WERI-Rb-1 (cell line): ENCODE measurements around the gene SPP2.

Experiments
- DNase-seq: peaks from one replicate; pipeline ENCODE4 v3.0.0-alpha.2; 2020
- H3K27ac ChIP-seq: fragments of 250-450 bp; sonication (Bioruptor Pico); 2 replicates; pipeline ENCODE4 v1.5.1; 2020; ENCODE audit warnings: mild to moderate bottlenecking, moderate library complexity
- H3K27me3 ChIP-seq: fragments of 250-450 bp; sonication (Bioruptor Pico); 2 replicates; pipeline ENCODE4 v1.5.1; 2021; ENCODE audit warnings: mild to moderate bottlenecking, low read depth, moderate library complexity; ENCODE audit not compliant: insufficient read depth, severe bottlenecking
- H3K36me3 ChIP-seq: fragments of 250-450 bp; sonication (Bioruptor Pico); 2 replicates; pipeline ENCODE4 v1.5.1; 2020; ENCODE audit warnings: mild to moderate bottlenecking, moderate library complexity
- H3K4me3 ChIP-seq: 2 replicates; pipeline ENCODE4 v1.5.1; 2011; ENCODE audit warnings: low read depth, mild to moderate bottlenecking, control low read depth, low read length
- H3K9me3 ChIP-seq: fragments of 250-450 bp; sonication (Bioruptor Pico); 2 replicates; pipeline ENCODE4 v1.5.1; 2021; ENCODE audit warnings: mild to moderate bottlenecking, moderate library complexity; ENCODE audit not compliant: severe bottlenecking
- TF ChIP-seq, protein P1 (sequence below): IDR thresholded peaks from 2 replicates; pipeline ENCODE4 v1.5.1; 2011; ENCODE audit warnings: low read depth, mild to moderate bottlenecking, control low read depth, inconsistent platforms, low read length

Gene SPP2

DNA sequence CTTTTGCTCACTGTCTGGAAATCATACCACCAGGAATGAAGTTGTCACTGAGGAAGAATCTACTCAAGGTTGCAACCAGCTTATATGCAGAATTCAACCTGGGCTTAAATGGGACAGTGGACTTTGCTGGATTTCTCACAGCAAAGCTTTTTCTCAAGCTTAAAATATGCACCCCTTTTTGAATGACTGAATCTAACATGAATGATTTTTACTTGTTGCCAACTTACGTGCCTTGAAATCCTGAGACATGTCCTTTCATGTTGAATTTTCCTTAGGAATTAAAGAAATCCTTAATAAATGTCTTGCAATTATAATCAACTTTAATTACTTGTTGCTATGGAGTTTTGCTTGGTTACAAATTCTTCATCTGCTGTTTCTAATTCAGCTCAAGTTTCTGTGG is 57.4 kb downstream of the SPP2 start:
- no peak for DNase-seq
- TF ChIP-seq, protein P1, sequence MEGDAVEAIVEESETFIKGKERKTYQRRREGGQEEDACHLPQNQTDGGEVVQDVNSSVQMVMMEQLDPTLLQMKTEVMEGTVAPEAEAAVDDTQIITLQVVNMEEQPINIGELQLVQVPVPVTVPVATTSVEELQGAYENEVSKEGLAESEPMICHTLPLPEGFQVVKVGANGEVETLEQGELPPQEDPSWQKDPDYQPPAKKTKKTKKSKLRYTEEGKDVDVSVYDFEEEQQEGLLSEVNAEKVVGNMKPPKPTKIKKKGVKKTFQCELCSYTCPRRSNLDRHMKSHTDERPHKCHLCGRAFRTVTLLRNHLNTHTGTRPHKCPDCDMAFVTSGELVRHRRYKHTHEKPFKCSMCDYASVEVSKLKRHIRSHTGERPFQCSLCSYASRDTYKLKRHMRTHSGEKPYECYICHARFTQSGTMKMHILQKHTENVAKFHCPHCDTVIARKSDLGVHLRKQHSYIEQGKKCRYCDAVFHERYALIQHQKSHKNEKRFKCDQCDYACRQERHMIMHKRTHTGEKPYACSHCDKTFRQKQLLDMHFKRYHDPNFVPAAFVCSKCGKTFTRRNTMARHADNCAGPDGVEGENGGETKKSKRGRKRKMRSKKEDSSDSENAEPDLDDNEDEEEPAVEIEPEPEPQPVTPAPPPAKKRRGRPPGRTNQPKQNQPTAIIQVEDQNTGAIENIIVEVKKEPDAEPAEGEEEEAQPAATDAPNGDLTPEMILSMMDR, result no peak
- no peak overlapping the region for H3K4me3 ChIP-seq
- H3K36me3 ChIP-seq, result no peaks in the 10 kb centered on the region
- H3K27ac ChIP-seq, result no peak overlapping the region
- no peaks in the 10 kb centered on the region for H3K27me3 ChIP-seq
- H3K9me3 ChIP-seq, result no peaks in the 10 kb centered on the region

DNA sequence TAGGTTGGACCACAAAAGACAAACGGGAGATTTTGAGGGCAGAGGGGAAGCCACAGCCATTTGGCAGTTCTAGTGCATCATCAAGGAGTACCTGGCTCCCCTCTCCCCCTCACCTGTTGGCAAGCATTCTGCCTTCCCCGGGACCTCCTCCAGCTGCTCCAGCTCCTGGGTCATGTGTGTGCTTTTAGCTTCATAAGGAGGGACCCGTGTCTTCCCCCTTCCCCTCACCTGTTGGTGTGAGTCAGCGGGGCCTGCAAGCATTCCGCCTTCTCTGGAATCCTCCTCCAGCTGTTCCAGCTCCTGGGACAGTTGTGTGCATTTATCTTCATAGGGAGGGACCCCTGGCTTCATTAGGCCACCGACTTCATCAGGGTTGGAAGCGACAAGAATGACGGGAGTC is 58.8 kb downstream of the SPP2 start:
- no peak for DNase-seq
- Histone ChIP-seq H3K4me3 (no peak overlapping the region), H3K9me3 (no peaks in the 10 kb centered on the region), H3K36me3 (no peaks in the 10 kb centered on the region), H3K27me3 (no peaks in the 10 kb centered on the region), H3K27ac (no peak overlapping the region)
- TF ChIP-seq, protein P1, result no peak

DNA sequence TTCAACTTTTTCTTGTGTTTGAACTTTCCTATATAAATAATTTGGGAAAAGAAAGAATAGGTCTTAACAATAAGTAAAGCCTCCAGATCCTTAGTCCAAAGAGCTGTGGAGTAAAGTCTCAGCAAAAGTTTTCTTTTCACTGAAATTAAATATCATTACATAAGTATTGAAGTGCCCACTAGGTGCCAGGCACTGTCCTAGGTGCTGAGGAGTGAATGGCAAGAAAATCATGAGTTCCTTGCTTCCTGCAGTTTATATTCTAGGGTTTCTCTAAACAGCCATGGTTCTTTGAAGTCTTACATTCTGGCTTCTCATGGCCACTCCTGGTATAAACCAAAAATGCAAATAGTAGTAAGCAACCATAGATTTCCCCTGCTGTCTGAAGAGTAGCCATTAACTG is 59.7 kb downstream of the SPP2 start:
- no peak for DNase-seq
- Histone ChIP-seq H3K4me3 (no peak overlapping the region), H3K36me3 (no peaks in the 10 kb centered on the region), H3K27me3 (no peaks in the 10 kb centered on the region), H3K27ac (no peak overlapping the region), H3K9me3 (no peaks in the 10 kb centered on the region)
- TF ChIP-seq, protein P1, result no peak

DNA sequence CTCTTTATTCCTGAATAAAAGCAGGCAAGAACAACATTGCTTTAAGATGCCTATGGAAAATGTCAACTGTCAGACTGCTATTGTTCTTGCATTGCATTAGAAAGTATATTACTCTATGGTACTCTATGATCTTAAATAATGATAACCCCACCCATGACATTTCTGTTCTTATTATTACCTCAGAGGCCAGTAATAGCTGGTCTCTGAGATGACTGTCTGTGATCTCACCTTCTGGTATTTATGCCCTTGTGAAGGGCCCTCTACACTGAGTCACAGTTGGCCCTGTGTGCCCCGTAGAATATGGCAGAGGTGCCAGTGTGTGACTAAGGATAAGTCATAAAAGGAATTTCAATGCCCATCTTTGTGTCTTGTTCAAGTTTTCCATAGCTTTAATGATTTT is 61.0 kb downstream of the SPP2 start:
- DNase-seq, result no peak
- no peak overlapping the region for H3K27ac ChIP-seq
- no peaks in the 10 kb centered on the region for H3K36me3 ChIP-seq
- H3K27me3 ChIP-seq, result no peaks in the 10 kb centered on the region
- TF ChIP-seq, protein P1, result no peak
- no peaks in the 10 kb centered on the region for H3K9me3 ChIP-seq
- H3K4me3 ChIP-seq, result no peak overlapping the region

DNA sequence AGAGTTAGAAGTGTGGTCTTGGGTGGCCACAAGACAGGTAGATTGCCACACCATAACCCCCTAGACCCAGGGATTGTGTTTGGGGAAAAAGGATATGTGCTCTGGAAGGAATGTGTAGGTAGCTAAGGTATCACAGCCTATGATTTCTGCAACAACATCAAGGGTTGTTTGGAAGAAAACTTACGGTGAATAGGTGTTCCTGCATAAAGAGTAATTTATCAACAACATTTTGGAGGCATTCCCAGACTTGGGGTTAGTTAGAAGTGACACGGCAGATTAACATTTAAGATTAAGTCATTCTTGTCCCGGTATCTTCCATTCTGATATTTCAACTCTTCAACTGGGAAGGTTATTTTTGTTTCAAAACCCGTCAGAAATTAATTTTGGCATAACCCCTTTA is 65.5 kb downstream of the SPP2 start:
- no peak overlapping the region for H3K27ac ChIP-seq
- DNase-seq, result no peak
- no peaks in the 10 kb centered on the region for H3K9me3 ChIP-seq
- TF ChIP-seq, protein P1, result no peak
- no peaks in the 10 kb centered on the region for H3K36me3 ChIP-seq
- H3K27me3 ChIP-seq, result no peaks in the 10 kb centered on the region
- no peak overlapping the region for H3K4me3 ChIP-seq

DNA sequence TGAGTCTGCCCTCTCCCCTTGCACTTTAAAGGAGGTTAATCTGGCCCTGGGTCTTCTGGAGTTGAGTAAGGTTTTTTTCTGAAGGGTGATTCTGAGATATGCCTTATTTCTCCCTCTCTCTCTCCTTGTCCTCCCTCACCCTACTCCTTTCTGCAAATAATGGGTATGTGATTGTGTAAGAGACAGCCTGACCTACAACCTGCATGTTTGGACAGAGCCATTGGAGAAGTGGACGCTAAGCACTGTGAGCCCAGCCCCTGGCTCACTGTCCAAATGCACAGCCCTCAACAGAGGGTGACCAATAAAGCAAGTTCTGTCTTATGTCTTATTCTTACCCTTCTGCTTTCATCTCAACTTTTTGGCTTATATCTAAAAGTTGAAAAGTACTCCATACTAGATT is 71.5 kb downstream of the SPP2 start:
- no peaks in the 10 kb centered on the region for H3K9me3 ChIP-seq
- TF ChIP-seq, protein P1, result no peak
- H3K27ac ChIP-seq, result no peak overlapping the region
- H3K36me3 ChIP-seq, result no peaks in the 10 kb centered on the region
- DNase-seq, result no peak
- no peaks in the 10 kb centered on the region for H3K27me3 ChIP-seq
- no peak overlapping the region for H3K4me3 ChIP-seq
